ENCODE data around the gene GIN1.
"Not testable (repeated sequence)": the region's sequence is repeated elsewhere in the genome, so short reads cannot be mapped to it uniquely, and the experiment has no call there.

GIN1 gene

GRCh38 chr5:103112910-103113309 is 7.0 kb downstream of the GIN1 start:
- no peak for DNase-seq (ENCODE audit: extremely low spot score, insufficient read length, low read depth)
- no peak for FAIRE-seq

- DNase-seq (ENCODE audit: extremely low spot score, insufficient read length, low read depth) (no peak), FAIRE-seq (no peak)
Observed at GRCh38 chr5:103111468-103111867, 8.5 kb downstream of the GIN1 start.

GRCh38 chr5:103110403-103110802 is 9.5 kb downstream of the GIN1 start:
- FAIRE-seq (no peak), DNase-seq (ENCODE audit: extremely low spot score, insufficient read length, low read depth) (no peak)

GRCh38 chr5:103109277-103109676 is 10.7 kb downstream of the GIN1 start:
- no peak for FAIRE-seq
- DNase-seq (ENCODE audit: extremely low spot score, insufficient read length, low read depth) = no peak

GRCh38 chr5:103108086-103108485 is 11.9 kb downstream of the GIN1 start:
- no peak for FAIRE-seq
- no peak for DNase-seq (ENCODE audit: extremely low spot score, insufficient read length, low read depth)

- DNase-seq (ENCODE audit: extremely low spot score, insufficient read length, low read depth) (no peak), FAIRE-seq (no peak)
Observed at GRCh38 chr5:103102234-103102633, 17.7 kb downstream of the GIN1 start.

- DNase-seq (ENCODE audit: extremely low spot score, insufficient read length, low read depth) (no peak), FAIRE-seq (no peak)
Observed at GRCh38 chr5:103101079-103101750, 18.7 kb downstream of the GIN1 start.

GRCh38 chr5:103098993-103099392 is 20.9 kb downstream of the GIN1 start:
- FAIRE-seq (peak; percentile 29), DNase-seq (ENCODE audit: extremely low spot score, insufficient read length, low read depth) (no peak)

- no peak for FAIRE-seq
- DNase-seq (ENCODE audit: extremely low spot score, insufficient read length, low read depth) = no peak
Observed at GRCh38 chr5:103094737-103095136, 25.2 kb downstream of the GIN1 start.

- FAIRE-seq (no peak), DNase-seq (ENCODE audit: extremely low spot score, insufficient read length, low read depth) (no peak)
Observed at GRCh38 chr5:103093727-103094126, 26.2 kb downstream of the GIN1 start.

- DNase-seq (ENCODE audit: extremely low spot score, insufficient read length, low read depth) = no peak
- FAIRE-seq = no peak
Observed at GRCh38 chr5:103092676-103093075, 27.3 kb downstream of the GIN1 start.

GRCh38 chr5:103090791-103091190 is 29.1 kb downstream of the GIN1 start:
- FAIRE-seq = no peak
- no peak for DNase-seq (ENCODE audit: extremely low spot score, insufficient read length, low read depth)

- FAIRE-seq (no peak), DNase-seq (ENCODE audit: extremely low spot score, insufficient read length, low read depth) (no peak)
Observed at GRCh38 chr5:103089272-103089671, 30.7 kb downstream of the GIN1 start.

- FAIRE-seq = no peak
- DNase-seq (ENCODE audit: extremely low spot score, insufficient read length, low read depth) = no peak
Observed at GRCh38 chr5:103086547-103086946, 33.4 kb downstream of the GIN1 start.

GRCh38 chr5:103079796-103080195 is 40.1 kb downstream of the GIN1 start:
- DNase-seq (ENCODE audit: extremely low spot score, insufficient read length, low read depth) (no peak), FAIRE-seq (no peak)

GRCh38 chr5:103075442-103075841 is 44.5 kb downstream of the GIN1 start:
- DNase-seq (ENCODE audit: extremely low spot score, insufficient read length, low read depth) (no peak), FAIRE-seq (no peak)

- FAIRE-seq; DNase-seq (ENCODE audit: extremely low spot score, insufficient read length, low read depth): not testable (repeated sequence)
Observed at GRCh38 chr5:103073500-103073899, 46.4 kb downstream of the GIN1 start.

GRCh38 chr5:103066326-103066725 is 53.6 kb downstream of the GIN1 start:
- FAIRE-seq = no peak
- no peak for DNase-seq (ENCODE audit: extremely low spot score, insufficient read length, low read depth)

- DNase-seq (ENCODE audit: extremely low spot score, insufficient read length, low read depth) = no peak
- FAIRE-seq = peak; percentile 18
Observed at GRCh38 chr5:103060424-103060954, 59.4 kb downstream of the GIN1 start.

GRCh38 chr5:103059525-103059924 is 60.4 kb downstream of the GIN1 start:
- DNase-seq (ENCODE audit: extremely low spot score, insufficient read length, low read depth) (no peak), FAIRE-seq (no peak)

GRCh38 chr5:103057208-103058130 is 62.5 kb downstream of the GIN1 start:
- no peak for DNase-seq (ENCODE audit: extremely low spot score, insufficient read length, low read depth)
- no peak for FAIRE-seq

Data from GM18507 (cell line).